ENCODE results near the gene RXRG. TPM values are rescaled to one million over a fixed set of nuclear protein-coding genes. Genes with fewer than 3 reads are reported as not detected.

The RXRG gene
- total and polyA plus RNA-seq, 9 of the 15 experiments (the other 6 are each of a cell fraction or from before 2014, with no cell fraction given) = not detected

- intact Hi-C loops (cut with micrococcal nuclease) = no loop called here
- in situ Hi-C loops (cut with MboI) = no loop called here
These were observed 89.6 kb downstream of the RXRG start for GRCh38 chr1:165355139-165355976.

GRCh38 chr1:165354739-165355138, 90.2 kb downstream of the RXRG start:
- DNase-seq (ENCODE audit: extremely low read depth in 1 of 4, low spot score in 3 of 4) = no peak
- BruUV-seq (replicated peaks) = no TSS peak
- 5% methylated on average over 20 of the region's 22 CpGs for WGBS (ENCODE audit: insufficient coverage, low coverage, missing lambda C conversion rate)
- Histone ChIP-seq H3K36me3 (ENCODE audit: control insufficient read depth, insufficient read depth, low read length) (no peaks in the 10 kb centered on the region), H3K9ac (ENCODE audit: insufficient read depth in 1 of 2, low read depth in 2 of 2, low read length in 2 of 2) (no peak overlapping the region), H4K20me1 (replicated peaks; ENCODE audit: control insufficient read depth, insufficient read depth, low read length) (peaks cover 3% of the 10 kb centered on the region; the same call in 1 of the 2 replicates), H3K27ac (ENCODE audit: extremely low read depth, low read depth, low read length) (no peak overlapping the region), H3K9me3 (replicated peaks; ENCODE audit: control insufficient read depth, insufficient read depth, low read depth, low read length) (no peaks in the 10 kb centered on the region), H3K9me1 (ENCODE audit: control insufficient read depth, insufficient read depth, low read length) (no peaks in the 10 kb centered on the region), H3K4me1 (replicated peaks in 1 of 2; ENCODE audit: control insufficient read depth in 2 of 2, insufficient read depth in 2 of 2, low read length in 2 of 2) (peaks cover 0 to 8% of the 10 kb centered on the region in 2 experiments; a peak in 1 of 5 replicates), H3K4me3 (no peak overlapping the region), H3K27me3 (ENCODE audit: control insufficient read depth in 2 of 2, insufficient read depth in 2 of 2, low read length in 2 of 2) (peaks cover 41 to 55% of the 10 kb centered on the region in 2 experiments), H3K79me2 (ENCODE audit: control insufficient read depth, insufficient read depth, low read length) (no peaks in the 10 kb centered on the region), H2AFZ (ENCODE audit: low read depth, low read length) (no peak overlapping the region), H3K4me2 (ENCODE audit: insufficient read depth, low read length) (no peak overlapping the region)
- no peak for FAIRE-seq
- in situ Hi-C loops (cut with MboI) = no loop called here
- intact Hi-C loops (cut with micrococcal nuclease) = no loop called here
- CTCF ChIA-PET (ENCODE audit: low intra/inter-chr PET ratio) = no interaction called here
- no peak for ATAC-seq
- POLR2A ChIA-PET = no interaction called here
- TF ChIP-seq SREBF2 (CRISPR knock-in tag; IDR thresholded peaks at IDR 0.05) (no peak), NCOA1 (IDR thresholded peaks at IDR 0.05; ENCODE audit: low read depth) (no peak), ZFP91 (CRISPR knock-in tag; IDR thresholded peaks at IDR 0.05) (no peak), MAFG (tag; conservative IDR thresholded peaks at IDR 0.05) (no peak), GATAD2A (IDR thresholded peaks at IDR 0.05) (no peak), CXXC5 (CRISPR knock-in tag; IDR thresholded peaks at IDR 0.05) (no peak), POLR2B (IDR thresholded peaks at IDR 0.05; ENCODE audit: low read depth, partially characterized antibody) (no peak), CAMTA2 (CRISPR knock-in tag; conservative IDR thresholded peaks at IDR 0.05) (no peak), NBN (IDR thresholded peaks at IDR 0.05; ENCODE audit: low read depth) (no peak), POLR2G (IDR thresholded peaks at IDR 0.05; ENCODE audit: low read depth, low read length) (no peak), ZNF76 (CRISPR knock-in tag; IDR thresholded peaks at IDR 0.05; ENCODE audit: borderline replicate concordance) (no peak), TOE1 (IDR thresholded peaks at IDR 0.05; ENCODE audit: borderline replicate concordance) (no peak), TOE1 (CRISPR knock-in tag; IDR thresholded peaks at IDR 0.05; ENCODE audit: borderline replicate concordance, low read depth) (no peak)

More at GRCh38 chr1:165355139-165355976, 89.6 kb downstream of the RXRG start:
- WGBS (ENCODE audit: insufficient coverage, low coverage, missing lambda C conversion rate) = 2% methylated on average over 52 of the region's 53 CpGs
- peaks cover 0 to 8% of the 10 kb centered on the region in 2 experiments; a peak in 1 of 5 replicates for H3K4me1 ChIP-seq (replicated peaks in 1 of 2; ENCODE audit: control insufficient read depth in 2 of 2, insufficient read depth in 2 of 2, low read length in 2 of 2)
- no peak overlapping the region for H3K4me2 ChIP-seq (ENCODE audit: insufficient read depth, low read length)
- no peak overlapping the region for H3K4me3 ChIP-seq
- POLR2A ChIA-PET = no interaction called here
- H2AFZ ChIP-seq (ENCODE audit: low read depth, low read length) = no peak overlapping the region
- no peaks in the 10 kb centered on the region for H3K9me3 ChIP-seq (replicated peaks; ENCODE audit: control insufficient read depth, insufficient read depth, low read depth, low read length)
- no TSS peak for BruUV-seq (replicated peaks)
- H3K27me3 ChIP-seq (ENCODE audit: control insufficient read depth in 2 of 2, insufficient read depth in 2 of 2, low read length in 2 of 2) = peaks cover 41 to 61% of the 10 kb centered on the region in 2 experiments
- CTCF ChIA-PET (ENCODE audit: low intra/inter-chr PET ratio) = no interaction called here
- H3K9ac ChIP-seq (ENCODE audit: insufficient read depth in 1 of 2, low read depth in 2 of 2, low read length in 2 of 2) = no peak overlapping the region
- no peak overlapping the region for H3K27ac ChIP-seq (ENCODE audit: extremely low read depth, low read depth, low read length)
- H4K20me1 ChIP-seq (replicated peaks; ENCODE audit: control insufficient read depth, insufficient read depth, low read length) = peaks cover 3% of the 10 kb centered on the region; the same call in 1 of the 2 replicates
- peak; percentile 84; the same call in 1 of the 2 replicates for TF ChIP-seq HDAC6 (IDR thresholded peaks at IDR 0.05; ENCODE audit: low read depth, low read length)
- TF ChIP-seq DPF2 (IDR thresholded peaks at IDR 0.05) = no peak
- no peak for DNase-seq (ENCODE audit: extremely low read depth in 1 of 4, low spot score in 3 of 4)
- FAIRE-seq = no peak
- no peaks in the 10 kb centered on the region for H3K9me1 ChIP-seq (ENCODE audit: control insufficient read depth, insufficient read depth, low read length)
- ATAC-seq = no peak
- no peaks in the 10 kb centered on the region for H3K79me2 ChIP-seq (ENCODE audit: control insufficient read depth, insufficient read depth, low read length)
- no peaks in the 10 kb centered on the region for H3K36me3 ChIP-seq (ENCODE audit: control insufficient read depth, insufficient read depth, low read length)
